Measurements from ENCODE around the gene DDX17.
A peak's percentile ranks its signal among the peaks of the same experiment; 100 is the strongest.
"Not testable (repeated sequence)": the region's sequence is repeated elsewhere in the genome, so short reads cannot be mapped to it uniquely, and the experiment has no call there.

DDX17 gene

GRCh38 chr22:38471237-38471636, 34.9 kb downstream of the DDX17 start:
- Histone ChIP-seq H3K27ac (ENCODE audit: low read length) (no peak overlapping the region), H3K4me1 (ENCODE audit: control insufficient read depth, low read depth, low read length) (no peaks in the 10 kb centered on the region), H3K36me3 (ENCODE audit: control insufficient read depth, low read depth, low read length) (no peaks in the 10 kb centered on the region), H3K9ac (ENCODE audit: low read length) (no peak overlapping the region), H3K4me3 (ENCODE audit: low read length) (no peak overlapping the region), H3K27me3 (ENCODE audit: control insufficient read depth, insufficient read depth, low read length) (peaks cover 30% of the 10 kb centered on the region), H3K9me3 (ENCODE audit: control insufficient read depth, low read depth, low read length) (no peaks in the 10 kb centered on the region)

- H3K4me3 ChIP-seq (ENCODE audit: low read length); H3K27ac ChIP-seq (ENCODE audit: low read length); H3K36me3 ChIP-seq (ENCODE audit: control insufficient read depth, low read depth, low read length); H3K9me3 ChIP-seq (ENCODE audit: control insufficient read depth, low read depth, low read length); H3K4me1 ChIP-seq (ENCODE audit: control insufficient read depth, low read depth, low read length); H3K9ac ChIP-seq (ENCODE audit: low read length): not testable (repeated sequence)
- H3K27me3 ChIP-seq (ENCODE audit: control insufficient read depth, insufficient read depth, low read length), result peaks cover 39% of the 10 kb centered on the region
These were observed 35.9 kb downstream of the DDX17 start for GRCh38 chr22:38470179-38470578.

GRCh38 chr22:38469306-38469781, 36.8 kb downstream of the DDX17 start:
- Histone ChIP-seq H3K36me3 (ENCODE audit: control insufficient read depth, low read depth, low read length) (no peaks in the 10 kb centered on the region), H3K27ac (ENCODE audit: low read length) (no peak overlapping the region), H3K9ac (ENCODE audit: low read length) (no peak overlapping the region), H3K9me3 (ENCODE audit: control insufficient read depth, low read depth, low read length) (no peaks in the 10 kb centered on the region), H3K27me3 (ENCODE audit: control insufficient read depth, insufficient read depth, low read length) (peaks cover 39% of the 10 kb centered on the region), H3K4me1 (ENCODE audit: control insufficient read depth, low read depth, low read length) (no peaks in the 10 kb centered on the region), H3K4me3 (ENCODE audit: low read length) (no peak overlapping the region)

GRCh38 chr22:38468443-38469305, 37.4 kb downstream of the DDX17 start:
- Histone ChIP-seq H3K4me3 (ENCODE audit: low read length) (peak overlapping the region; percentile 66), H3K36me3 (ENCODE audit: control insufficient read depth, low read depth, low read length) (no peaks in the 10 kb centered on the region), H3K27ac (ENCODE audit: low read length) (no peak overlapping the region), H3K27me3 (ENCODE audit: control insufficient read depth, insufficient read depth, low read length) (peaks cover 46% of the 10 kb centered on the region), H3K4me1 (ENCODE audit: control insufficient read depth, low read depth, low read length) (peaks cover 6% of the 10 kb centered on the region), H3K9me3 (ENCODE audit: control insufficient read depth, low read depth, low read length) (no peaks in the 10 kb centered on the region), H3K9ac (ENCODE audit: low read length) (peak overlapping the region; percentile 41)

- no peak within 1 kb of the TSS for H3K27ac ChIP-seq (ENCODE audit: low read length)
- H3K4me3 ChIP-seq (ENCODE audit: low read length), result peak within 1 kb of the TSS; percentile 66
- H3K9ac ChIP-seq (ENCODE audit: low read length), result peak within 1 kb of the TSS; percentile 41
- H3K27me3 ChIP-seq (ENCODE audit: control insufficient read depth, insufficient read depth, low read length), result peaks cover 50% of the 10 kb centered on the region
- H3K36me3 ChIP-seq (ENCODE audit: control insufficient read depth, low read depth, low read length), result no peaks in the 10 kb centered on the region
- no peaks in the 10 kb centered on the region for H3K9me3 ChIP-seq (ENCODE audit: control insufficient read depth, low read depth, low read length)
- peaks cover 7% of the 10 kb centered on the region for H3K4me1 ChIP-seq (ENCODE audit: control insufficient read depth, low read depth, low read length)
These were observed 38.1 kb downstream of the DDX17 start, which contains the start of gene KDELR3 for GRCh38 chr22:38467904-38468442. KDELR3 (plus strand) TSS chr22:38468096; CDS start chr22:38468234, 138 bp downstream.

GRCh38 chr22:38467438-38467903, 38.6 kb downstream of the DDX17 start:
- Histone ChIP-seq H3K9me3 (ENCODE audit: control insufficient read depth, low read depth, low read length) (no peaks in the 10 kb centered on the region), H3K36me3 (ENCODE audit: control insufficient read depth, low read depth, low read length) (no peaks in the 10 kb centered on the region), H3K4me3 (ENCODE audit: low read length) (peak overlapping the region; percentile 66), H3K9ac (ENCODE audit: low read length) (no peak overlapping the region), H3K27ac (ENCODE audit: low read length) (no peak overlapping the region), H3K4me1 (ENCODE audit: control insufficient read depth, low read depth, low read length) (peaks cover 7% of the 10 kb centered on the region), H3K27me3 (ENCODE audit: control insufficient read depth, insufficient read depth, low read length) (peaks cover 53% of the 10 kb centered on the region)

GRCh38 chr22:38465673-38466490, 40.2 kb downstream of the DDX17 start:
- Histone ChIP-seq H3K9ac (ENCODE audit: low read length) (no peak overlapping the region), H3K27me3 (ENCODE audit: control insufficient read depth, insufficient read depth, low read length) (peaks cover 67% of the 10 kb centered on the region), H3K4me1 (ENCODE audit: control insufficient read depth, low read depth, low read length) (peaks cover 10% of the 10 kb centered on the region), H3K36me3 (ENCODE audit: control insufficient read depth, low read depth, low read length) (no peaks in the 10 kb centered on the region), H3K9me3 (ENCODE audit: control insufficient read depth, low read depth, low read length) (no peaks in the 10 kb centered on the region), H3K4me3 (ENCODE audit: low read length) (no peak overlapping the region), H3K27ac (ENCODE audit: low read length) (no peak overlapping the region)

- peaks cover 10% of the 10 kb centered on the region for H3K4me1 ChIP-seq (ENCODE audit: control insufficient read depth, low read depth, low read length)
- no peaks in the 10 kb centered on the region for H3K9me3 ChIP-seq (ENCODE audit: control insufficient read depth, low read depth, low read length)
- peaks cover 74% of the 10 kb centered on the region for H3K27me3 ChIP-seq (ENCODE audit: control insufficient read depth, insufficient read depth, low read length)
- no peak overlapping the region for H3K4me3 ChIP-seq (ENCODE audit: low read length)
- H3K27ac ChIP-seq (ENCODE audit: low read length), result no peak overlapping the region
- H3K36me3 ChIP-seq (ENCODE audit: control insufficient read depth, low read depth, low read length), result no peaks in the 10 kb centered on the region
- no peak overlapping the region for H3K9ac ChIP-seq (ENCODE audit: low read length)
These were observed 41.0 kb downstream of the DDX17 start for GRCh38 chr22:38464992-38465672.

- Histone ChIP-seq H3K36me3 (ENCODE audit: control insufficient read depth, low read depth, low read length) (no peaks in the 10 kb centered on the region), H3K9me3 (ENCODE audit: control insufficient read depth, low read depth, low read length) (no peaks in the 10 kb centered on the region), H3K4me3 (ENCODE audit: low read length) (peak overlapping the region; percentile 18), H3K27ac (ENCODE audit: low read length) (no peak overlapping the region), H3K4me1 (ENCODE audit: control insufficient read depth, low read depth, low read length) (peaks cover 10% of the 10 kb centered on the region), H3K9ac (ENCODE audit: low read length) (no peak overlapping the region), H3K27me3 (ENCODE audit: control insufficient read depth, insufficient read depth, low read length) (peaks cover 73% of the 10 kb centered on the region)
These were observed 42.9 kb downstream of the DDX17 start for GRCh38 chr22:38462960-38463784.

GRCh38 chr22:38461414-38462081, 44.6 kb downstream of the DDX17 start:
- Histone ChIP-seq H3K4me3 (ENCODE audit: low read length) (peak overlapping the region; percentile 18), H3K4me1 (ENCODE audit: control insufficient read depth, low read depth, low read length) (peaks cover 10% of the 10 kb centered on the region), H3K9ac (ENCODE audit: low read length) (no peak overlapping the region)

More at GRCh38 chr22:38461414-38462081, 44.6 kb downstream of the DDX17 start:
- Histone ChIP-seq H3K27me3 (ENCODE audit: control insufficient read depth, insufficient read depth, low read length) (peaks cover 62% of the 10 kb centered on the region), H3K27ac (ENCODE audit: low read length) (no peak overlapping the region), H3K36me3 (ENCODE audit: control insufficient read depth, low read depth, low read length) (no peaks in the 10 kb centered on the region), H3K9me3 (ENCODE audit: control insufficient read depth, low read depth, low read length) (no peaks in the 10 kb centered on the region)

All from iPS-18a (cell line).